ENCODE results near the gene MRPS16. TPM values are rescaled to one million over a fixed set of nuclear protein-coding genes. Genes with fewer than 3 reads are reported as not detected.

MRPS16 gene
- total and polyA plus RNA-seq, 2 donors (not counting 1 experiment from before 2014, with no cell fraction given) = 59.4 to 62.3 TPM

GRCh38 chr10:73218431-73219191, 33.8 kb downstream of the MRPS16 start:
- no peaks in the 10 kb centered on the region for H3K4me1 ChIP-seq (ENCODE audit: control insufficient read depth, extremely low read depth, insufficient read depth, low read length)
- peak; percentile 6 to 27 for DNase-seq (ENCODE audit: low read depth in 2 of 2)
- no peaks in the 10 kb centered on the region for H3K79me2 ChIP-seq (ENCODE audit: control insufficient read depth, insufficient read depth, low read length)
- no peak overlapping the region for H3K4me3 ChIP-seq (replicated peaks in 1 of 4; ENCODE audit: control extremely low read depth in 1 of 4, insufficient read depth in 1 of 4, low read depth in 3 of 4, low read length in 4 of 4)
- H4K20me1 ChIP-seq (ENCODE audit: control insufficient read depth, extremely low read depth, insufficient read depth, low read length) = no peaks in the 10 kb centered on the region
- TF ChIP-seq EZH2 (IDR thresholded peaks at IDR 0.05; ENCODE audit: low read length, missing control alignments) = no peak
- peak; percentile 16 to 45 for TF ChIP-seq CTCF (conservative IDR thresholded peaks at IDR 0.05 in 1 of 2, IDR thresholded peaks at IDR 0.05 in 1 of 2; ENCODE audit: low read depth in 1 of 2, low read length in 2 of 2)
- H3K9ac ChIP-seq (ENCODE audit: insufficient read depth, low read length) = no peak overlapping the region
- H3K27ac ChIP-seq (ENCODE audit: insufficient read depth, low read length) = no peak overlapping the region
- no peak overlapping the region for H3K4me2 ChIP-seq (ENCODE audit: extremely low read depth, insufficient read depth, low read length)
- no peaks in the 10 kb centered on the region for H3K36me3 ChIP-seq (ENCODE audit: control insufficient read depth, insufficient read depth, low read length)
- no peaks in the 10 kb centered on the region for H3K9me3 ChIP-seq (ENCODE audit: control insufficient read depth, insufficient read depth, low read depth, low read length)
- H3K27me3 ChIP-seq (ENCODE audit: control insufficient read depth, insufficient read depth, low read length) = no peaks in the 10 kb centered on the region
- no peak overlapping the region for H2AFZ ChIP-seq (ENCODE audit: low read length)

GRCh38 chr10:73217628-73218027, 34.8 kb downstream of the MRPS16 start:
- no peak overlapping the region for H3K4me2 ChIP-seq (ENCODE audit: extremely low read depth, insufficient read depth, low read length)
- TF ChIP-seq CTCF (conservative IDR thresholded peaks at IDR 0.05 in 1 of 2, IDR thresholded peaks at IDR 0.05 in 1 of 2; ENCODE audit: low read depth in 1 of 2, low read length in 2 of 2) (no peak), EZH2 (IDR thresholded peaks at IDR 0.05; ENCODE audit: low read length, missing control alignments) (no peak)
- H2AFZ ChIP-seq (ENCODE audit: low read length) = no peak overlapping the region
- no peak overlapping the region for H3K9ac ChIP-seq (ENCODE audit: insufficient read depth, low read length)
- H4K20me1 ChIP-seq (ENCODE audit: control insufficient read depth, extremely low read depth, insufficient read depth, low read length) = no peaks in the 10 kb centered on the region
- H3K27me3 ChIP-seq (ENCODE audit: control insufficient read depth, insufficient read depth, low read length) = no peaks in the 10 kb centered on the region
- DNase-seq (ENCODE audit: low read depth in 2 of 2) = no peak
- no peaks in the 10 kb centered on the region for H3K36me3 ChIP-seq (ENCODE audit: control insufficient read depth, insufficient read depth, low read length)
- no peaks in the 10 kb centered on the region for H3K79me2 ChIP-seq (ENCODE audit: control insufficient read depth, insufficient read depth, low read length)
- H3K4me3 ChIP-seq (replicated peaks in 1 of 4; ENCODE audit: control extremely low read depth in 1 of 4, insufficient read depth in 1 of 4, low read depth in 3 of 4, low read length in 4 of 4) = no peak overlapping the region
- H3K9me3 ChIP-seq (ENCODE audit: control insufficient read depth, insufficient read depth, low read depth, low read length) = no peaks in the 10 kb centered on the region
- no peaks in the 10 kb centered on the region for H3K4me1 ChIP-seq (ENCODE audit: control insufficient read depth, extremely low read depth, insufficient read depth, low read length)
- no peak overlapping the region for H3K27ac ChIP-seq (ENCODE audit: insufficient read depth, low read length)

- Histone ChIP-seq H3K9ac (ENCODE audit: insufficient read depth, low read length) (no peak overlapping the region), H3K9me3 (ENCODE audit: control insufficient read depth, insufficient read depth, low read depth, low read length) (no peaks in the 10 kb centered on the region), H3K4me3 (replicated peaks in 1 of 4; ENCODE audit: control extremely low read depth in 1 of 4, insufficient read depth in 1 of 4, low read depth in 3 of 4, low read length in 4 of 4) (no peak overlapping the region), H3K27ac (ENCODE audit: insufficient read depth, low read length) (no peak overlapping the region), H2AFZ (ENCODE audit: low read length) (no peak overlapping the region), H3K4me2 (ENCODE audit: extremely low read depth, insufficient read depth, low read length) (no peak overlapping the region), H3K27me3 (ENCODE audit: control insufficient read depth, insufficient read depth, low read length) (no peaks in the 10 kb centered on the region), H3K4me1 (ENCODE audit: control insufficient read depth, extremely low read depth, insufficient read depth, low read length) (no peaks in the 10 kb centered on the region), H3K36me3 (ENCODE audit: control insufficient read depth, insufficient read depth, low read length) (no peaks in the 10 kb centered on the region), H4K20me1 (ENCODE audit: control insufficient read depth, extremely low read depth, insufficient read depth, low read length) (no peaks in the 10 kb centered on the region), H3K79me2 (ENCODE audit: control insufficient read depth, insufficient read depth, low read length) (no peaks in the 10 kb centered on the region)
- no peak for TF ChIP-seq EZH2 (IDR thresholded peaks at IDR 0.05; ENCODE audit: low read length, missing control alignments)
- no peak for TF ChIP-seq CTCF (conservative IDR thresholded peaks at IDR 0.05 in 1 of 2, IDR thresholded peaks at IDR 0.05 in 1 of 2; ENCODE audit: low read depth in 1 of 2, low read length in 2 of 2)
- no peak for DNase-seq (ENCODE audit: low read depth in 2 of 2)
These were observed 36.7 kb downstream of the MRPS16 start for GRCh38 chr10:73215749-73216148.

Measured in fibroblast of lung (primary cell).